ENCODE data around the gene HSP90AB1.
"Not testable (repeated sequence)": the region's sequence is repeated elsewhere in the genome, so short reads cannot be mapped to it uniquely, and the experiment has no call there.

HSP90AB1 gene

DNA sequence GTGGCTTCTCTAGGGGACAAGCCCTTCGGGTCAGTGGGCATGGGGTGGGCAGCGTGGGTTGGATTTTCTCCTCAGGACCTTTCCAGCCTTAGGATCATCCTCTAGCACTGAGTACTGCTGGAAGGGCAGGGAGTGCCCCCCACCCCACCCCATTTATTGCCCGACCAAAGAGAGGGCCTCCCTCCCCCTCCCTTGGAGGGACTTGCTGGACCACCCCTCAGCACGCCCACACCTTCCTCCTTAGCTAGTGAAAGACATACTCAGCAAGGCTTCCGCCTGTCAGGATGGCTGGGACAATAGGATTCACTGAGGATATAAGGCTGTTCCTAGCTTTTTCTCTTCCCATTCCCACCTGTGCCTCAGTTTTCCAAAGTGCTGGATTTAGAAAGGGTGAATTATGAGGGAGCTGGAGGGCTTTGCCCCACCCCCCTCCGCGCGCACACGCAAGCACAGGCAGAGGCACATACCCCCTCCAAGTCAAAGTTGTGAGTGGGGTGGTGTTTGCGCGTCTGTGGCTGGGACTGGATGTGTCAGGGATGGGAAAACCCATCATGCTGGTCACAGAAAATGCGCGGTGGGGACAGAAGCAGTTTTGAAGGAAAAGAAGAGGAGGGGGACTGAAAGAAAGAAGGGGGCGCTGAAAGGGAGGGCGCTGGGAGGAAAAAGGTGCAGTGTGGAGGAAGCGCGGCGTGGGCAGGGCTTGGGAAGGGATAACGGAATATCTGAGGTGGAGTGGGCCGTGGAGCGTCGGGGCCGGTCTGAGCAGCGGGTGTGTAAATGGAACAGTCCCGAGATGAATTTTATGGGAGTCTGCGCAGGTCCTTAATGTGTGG lies 24.2 kb upstream of the HSP90AB1 start:
- DNase-seq (ENCODE audit: low read depth in 2 of 2) = no peak

DNA sequence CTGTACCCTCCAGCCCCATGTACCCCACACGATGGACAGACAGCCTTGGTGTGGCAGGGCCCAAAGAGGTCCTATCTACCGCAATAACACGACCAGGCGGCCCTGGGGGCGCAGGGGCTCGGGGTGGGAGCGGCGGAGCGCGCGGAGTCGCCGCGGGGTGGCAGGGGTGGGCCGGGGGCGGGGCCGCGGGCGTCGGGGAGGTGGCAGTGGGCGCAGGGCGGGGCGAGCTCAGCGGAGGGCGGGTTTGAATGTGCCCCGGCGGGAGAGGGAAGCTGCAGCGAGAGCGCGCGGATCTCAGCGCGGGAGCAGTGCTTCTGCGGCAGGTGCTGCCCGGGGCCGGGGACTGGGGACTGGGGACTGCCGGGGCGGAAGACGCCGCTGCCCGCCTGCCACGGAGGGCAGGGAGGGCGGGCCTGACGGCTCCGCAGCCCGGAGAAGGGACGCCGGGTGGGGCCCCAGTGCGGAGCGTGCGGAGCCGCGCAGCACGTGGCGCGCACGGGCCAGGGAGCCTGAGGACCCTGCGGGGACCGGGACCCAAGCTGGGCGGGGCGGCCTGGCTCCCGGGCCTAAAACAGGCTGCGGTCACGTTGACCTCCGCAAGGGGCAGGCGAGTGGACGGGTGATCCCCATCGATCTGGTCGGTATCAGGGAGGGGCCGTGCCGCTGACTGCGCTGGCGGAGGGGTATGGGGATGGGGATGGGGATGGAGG lies 23.4 kb upstream of the HSP90AB1 start, which contains the start of gene SLC29A1:
Gene SLC29A1, plus strand, starts transcription at position 277 of the 710 bp plus-strand sequence. CDS start 3,719 bp downstream, outside the sequence.
- DNase-seq (ENCODE audit: low read depth in 2 of 2) = peak; percentile 82 to 87

DNA sequence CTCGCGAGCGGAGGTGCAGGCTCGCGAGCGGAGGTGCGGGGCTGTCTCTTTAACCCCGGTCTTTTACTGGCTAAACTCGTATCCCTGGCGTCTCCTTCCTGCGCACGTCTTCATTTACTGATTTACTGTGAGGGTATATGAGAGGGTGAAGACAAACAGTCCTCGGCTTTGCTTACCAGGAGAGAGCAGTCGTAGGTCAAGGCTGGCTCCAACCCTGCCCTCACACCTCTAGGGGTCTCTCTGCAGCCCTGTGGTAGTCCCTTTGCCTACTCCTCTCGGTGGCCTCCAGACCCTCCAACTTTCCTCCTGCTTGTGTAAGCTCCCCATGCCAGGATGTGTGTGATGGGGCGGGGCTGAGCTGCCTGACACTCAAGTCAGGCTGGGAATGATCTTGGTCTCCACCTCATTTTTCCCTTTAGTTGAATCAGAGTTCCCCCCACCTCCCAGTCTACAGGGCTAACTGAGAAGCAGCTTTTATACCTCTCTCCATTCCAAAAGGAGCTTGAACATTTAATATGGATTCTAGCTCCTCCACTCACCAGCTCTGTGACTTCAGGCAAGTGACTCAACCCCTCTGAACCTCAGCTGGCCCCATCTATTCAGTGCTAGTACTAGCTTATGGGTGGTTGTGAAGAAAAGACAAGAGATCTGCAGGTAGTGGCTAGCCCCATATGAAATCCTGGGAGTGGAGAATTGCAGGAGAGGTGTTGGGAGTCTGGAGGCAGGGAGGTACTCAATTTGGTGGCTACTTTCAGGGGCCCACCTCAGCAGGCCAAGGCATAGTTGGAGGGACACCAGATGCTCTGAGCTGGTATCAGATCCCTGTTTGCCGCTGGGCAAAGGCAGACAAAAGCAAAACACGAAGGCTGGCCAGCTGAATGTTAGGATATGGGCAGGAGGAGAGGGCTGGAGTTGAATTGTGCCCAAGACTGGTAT lies 22.6 kb upstream of the HSP90AB1 start:
- no peak for DNase-seq (ENCODE audit: low read depth in 2 of 2)

DNA sequence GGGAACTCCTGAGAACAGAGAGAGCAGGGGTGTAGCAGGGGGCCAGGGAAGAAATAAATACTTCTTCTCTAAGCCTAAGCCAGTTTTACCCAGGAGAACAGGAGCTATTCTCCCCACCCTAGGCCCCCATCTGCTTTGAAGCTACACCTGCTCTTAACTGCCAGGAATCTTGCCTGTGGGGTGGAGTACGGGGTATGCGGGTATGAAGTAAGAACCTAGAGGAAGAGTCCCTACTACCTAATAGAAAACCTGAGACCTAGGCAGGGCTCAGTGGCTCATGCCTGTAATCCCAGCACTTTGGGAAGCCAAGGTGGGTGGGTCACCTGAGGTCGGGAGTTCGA lies 22.0 kb upstream of the HSP90AB1 start:
- no peak for DNase-seq (ENCODE audit: low read depth in 2 of 2)

DNA sequence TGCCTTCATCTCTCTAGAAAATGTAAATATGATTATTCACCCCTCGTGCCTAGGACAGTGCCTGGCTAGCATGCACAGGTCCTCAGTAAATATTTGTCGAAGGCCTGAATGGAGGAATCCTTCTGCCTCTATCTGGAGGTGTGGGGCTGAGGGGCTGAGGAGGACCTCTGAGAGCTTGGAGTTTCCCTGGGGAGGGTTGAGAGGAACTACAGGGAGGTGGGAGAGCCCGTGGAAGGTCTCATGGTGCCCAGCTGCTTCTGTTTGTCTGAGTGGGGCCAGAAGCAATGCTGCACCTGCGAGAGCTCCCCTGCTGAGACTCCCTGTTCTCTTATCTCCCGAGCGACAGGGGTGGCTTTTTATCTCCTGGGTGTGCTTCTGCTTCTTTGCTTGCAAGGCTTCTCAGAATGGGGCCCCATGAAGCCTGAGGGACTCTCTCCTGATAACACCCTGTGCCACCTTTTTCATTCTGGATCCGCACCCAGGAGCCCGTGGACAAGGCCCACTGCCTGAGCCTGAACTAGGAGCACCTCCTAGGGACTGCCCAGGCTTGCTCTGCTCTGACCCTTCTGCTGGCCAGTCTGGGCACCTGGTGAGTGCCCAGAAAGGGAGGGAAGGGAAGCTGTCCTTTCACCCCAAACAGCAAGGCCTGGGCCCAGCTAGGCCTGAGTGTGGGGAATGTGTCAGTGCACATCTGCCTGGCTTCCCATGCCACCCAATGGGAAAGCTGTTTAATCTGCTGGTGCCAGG lies 21.1 kb upstream of the HSP90AB1 start:
- no peak for DNase-seq (ENCODE audit: low read depth in 2 of 2)

DNA sequence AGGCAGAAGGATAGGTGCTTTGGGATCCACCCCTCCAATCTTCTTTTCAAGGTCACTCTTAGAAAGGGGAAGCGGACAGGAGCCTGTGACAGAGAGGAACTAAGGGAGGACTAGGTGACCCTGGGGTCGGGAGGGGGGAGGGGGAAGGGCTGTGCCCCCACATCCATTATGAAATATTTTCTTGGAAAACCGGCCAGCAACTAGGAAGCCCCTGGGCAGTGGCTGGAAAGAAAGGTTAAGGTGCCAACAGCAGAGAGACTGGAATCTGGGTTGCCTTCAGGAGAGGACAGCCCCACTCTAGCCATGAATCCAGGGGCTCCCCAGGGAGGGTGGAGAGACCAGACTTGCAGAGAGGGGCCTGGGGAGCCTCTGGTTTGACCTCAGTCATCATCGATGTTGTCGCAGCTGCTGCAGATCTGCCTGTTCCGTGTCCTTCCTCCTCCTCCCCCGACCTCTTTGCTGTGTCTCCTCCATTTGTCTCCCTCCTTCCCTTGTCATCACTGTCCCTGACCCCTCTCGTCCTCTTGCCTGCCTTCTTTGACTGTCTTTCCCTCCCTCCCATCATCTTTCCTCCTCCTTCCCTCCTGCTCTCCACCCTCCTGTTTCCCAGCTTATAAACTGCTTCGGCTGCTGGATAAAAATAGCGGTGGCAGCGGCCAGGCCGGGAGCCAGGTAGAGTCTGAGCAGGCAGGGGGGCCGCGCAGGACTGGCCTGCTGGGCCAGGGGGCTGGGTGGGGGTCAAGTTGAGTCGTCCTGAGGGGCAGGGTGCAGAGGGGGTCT lies 20.3 kb upstream of the HSP90AB1 start:
- DNase-seq (ENCODE audit: low read depth in 2 of 2) = no peak

DNA sequence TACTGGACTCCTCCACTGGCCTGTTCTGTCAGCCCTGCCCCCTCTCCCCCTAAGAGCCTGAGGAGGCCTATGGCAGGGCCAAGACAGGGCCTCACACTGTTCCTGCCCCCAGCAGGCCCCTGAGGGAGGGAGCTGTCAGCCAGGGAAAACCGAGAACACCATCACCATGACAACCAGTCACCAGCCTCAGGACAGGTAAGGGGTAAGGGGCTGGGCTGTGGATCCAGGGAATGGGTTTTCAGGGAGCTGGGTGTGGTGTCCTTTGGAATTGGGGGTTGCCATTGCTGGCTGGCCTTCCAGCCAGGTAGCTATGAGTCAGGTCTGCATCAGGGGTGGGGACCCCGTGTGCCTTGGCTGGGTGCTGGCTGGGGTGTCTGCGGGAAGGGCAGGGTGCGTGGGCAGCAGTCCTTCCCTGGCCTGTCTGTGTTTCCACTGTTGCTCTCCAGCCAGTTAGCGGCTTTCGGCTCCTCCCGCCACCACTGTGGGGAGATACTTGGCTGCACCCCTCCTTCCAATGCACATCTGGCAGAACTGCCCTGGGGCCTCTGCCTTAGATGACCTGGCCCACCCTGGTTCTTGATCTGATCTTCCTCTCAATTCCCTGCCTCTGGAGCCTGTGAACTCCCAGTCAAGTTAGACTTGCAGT lies 19.6 kb upstream of the HSP90AB1 start:
- DNase-seq (ENCODE audit: low read depth in 2 of 2) = no peak

DNA sequence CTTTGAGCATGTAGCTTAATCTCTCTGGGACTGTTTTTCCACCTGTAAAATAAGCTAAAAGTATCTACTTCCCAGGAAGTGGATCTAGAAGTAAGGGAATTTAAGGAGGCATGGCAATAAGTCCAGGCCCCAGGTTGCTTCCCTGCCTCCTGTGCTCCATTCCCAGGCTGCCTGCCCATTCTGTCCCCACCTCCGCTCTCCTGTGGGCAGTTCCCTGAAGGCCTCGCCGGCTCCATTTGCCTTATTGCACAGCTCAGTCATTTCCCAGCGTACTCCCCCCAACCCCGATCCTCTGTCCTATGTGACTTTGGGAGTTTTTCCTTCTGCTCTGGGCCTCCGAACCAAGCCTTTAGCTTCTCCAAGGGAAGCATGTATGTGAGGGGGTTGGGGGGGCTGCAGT lies 18.9 kb upstream of the HSP90AB1 start:
- DNase-seq (ENCODE audit: low read depth in 2 of 2) = no peak

DNA sequence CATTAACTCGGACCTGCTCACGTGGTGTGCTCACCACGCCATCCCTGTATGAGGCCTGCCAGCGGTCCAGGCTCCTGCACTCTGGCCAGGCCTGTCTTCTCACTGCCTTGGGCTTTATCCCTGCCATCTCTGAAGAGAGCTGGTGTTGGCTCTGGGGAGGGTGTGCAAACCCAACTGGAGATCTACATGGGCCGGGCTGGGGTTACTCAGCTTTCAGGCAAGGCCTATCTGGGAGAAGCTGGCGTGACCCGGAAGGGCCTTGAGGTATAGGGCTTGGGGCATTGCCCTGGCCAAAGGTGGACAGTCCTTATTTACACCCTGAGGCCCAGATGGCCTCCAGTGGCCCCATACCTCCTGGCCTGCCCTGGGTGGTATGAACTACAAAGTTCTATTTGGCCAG lies 18.5 kb upstream of the HSP90AB1 start:
- no peak for DNase-seq (ENCODE audit: low read depth in 2 of 2)

DNA sequence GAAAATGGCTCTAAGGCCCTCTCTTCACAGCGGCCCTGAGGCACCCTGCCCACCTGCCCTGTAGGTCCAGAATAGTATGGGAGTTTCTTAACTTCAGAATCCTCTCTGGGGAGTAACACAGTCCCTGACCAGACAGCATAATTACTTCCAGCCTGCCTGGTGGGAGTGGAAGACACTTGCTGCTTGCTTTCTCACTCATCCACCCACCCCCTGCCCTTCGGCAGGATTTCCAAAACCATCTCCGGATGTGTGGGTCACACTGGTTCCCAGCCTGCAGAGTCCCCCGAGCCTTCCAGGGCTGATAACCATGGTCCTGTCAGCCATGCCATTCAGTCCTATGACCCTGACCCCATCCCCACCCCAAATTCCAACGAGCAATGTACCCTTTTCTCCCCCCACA lies 18.1 kb upstream of the HSP90AB1 start:
- no peak for DNase-seq (ENCODE audit: low read depth in 2 of 2)

DNA sequence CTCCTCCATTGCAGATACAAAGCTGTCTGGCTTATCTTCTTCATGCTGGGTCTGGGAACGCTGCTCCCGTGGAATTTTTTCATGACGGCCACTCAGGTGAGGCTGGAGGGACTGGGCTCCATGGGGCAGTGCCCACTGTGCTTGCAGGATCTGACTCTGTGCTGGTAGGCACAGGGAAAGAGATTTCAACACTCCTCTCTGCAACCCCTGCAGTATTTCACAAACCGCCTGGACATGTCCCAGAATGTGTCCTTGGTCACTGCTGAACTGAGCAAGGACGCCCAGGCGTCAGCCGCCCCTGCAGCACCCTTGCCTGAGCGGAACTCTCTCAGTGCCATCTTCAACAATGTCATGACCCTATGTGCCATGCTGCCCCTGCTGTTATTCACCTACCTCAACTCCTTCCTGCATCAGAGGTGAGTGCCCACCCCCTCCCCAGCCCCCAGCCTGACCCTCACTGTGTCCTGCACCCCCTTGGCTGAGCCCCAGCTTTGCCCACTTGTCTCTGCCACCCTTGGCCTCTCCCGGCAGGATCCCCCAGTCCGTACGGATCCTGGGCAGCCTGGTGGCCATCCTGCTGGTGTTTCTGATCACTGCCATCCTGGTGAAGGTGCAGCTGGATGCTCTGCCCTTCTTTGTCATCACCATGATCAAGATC lies 17.4 kb upstream of the HSP90AB1 start:
- DNase-seq (ENCODE audit: low read depth in 2 of 2) = no peak

DNA sequence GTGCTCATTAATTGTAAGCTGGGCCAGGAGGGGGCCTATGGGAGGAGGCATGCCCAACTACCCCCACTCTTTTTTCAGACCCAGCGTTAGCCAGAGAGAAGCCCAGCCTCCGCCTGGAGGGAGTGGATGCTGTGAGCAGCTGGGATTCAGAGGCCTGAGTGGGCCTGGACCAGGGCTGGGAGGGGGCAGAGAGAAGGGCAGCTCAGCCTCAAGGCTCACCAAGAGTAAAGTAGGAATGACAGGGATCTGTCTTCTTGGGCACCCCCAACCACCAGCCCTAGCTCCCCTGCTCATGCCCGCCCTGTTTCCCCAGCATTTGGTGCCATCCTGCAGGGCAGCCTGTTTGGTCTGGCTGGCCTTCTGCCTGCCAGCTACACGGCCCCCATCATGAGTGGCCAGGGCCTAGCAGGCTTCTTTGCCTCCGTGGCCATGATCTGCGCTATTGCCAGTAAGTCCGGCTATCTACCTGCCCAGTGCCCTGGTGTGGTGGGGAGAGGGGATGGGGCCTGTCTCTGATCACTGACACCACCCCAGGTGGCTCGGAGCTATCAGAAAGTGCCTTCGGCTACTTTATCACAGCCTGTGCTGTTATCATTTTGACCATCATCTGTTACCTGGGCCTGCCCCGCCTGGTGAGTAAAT lies 16.7 kb upstream of the HSP90AB1 start:
- no peak for DNase-seq (ENCODE audit: low read depth in 2 of 2)

DNA sequence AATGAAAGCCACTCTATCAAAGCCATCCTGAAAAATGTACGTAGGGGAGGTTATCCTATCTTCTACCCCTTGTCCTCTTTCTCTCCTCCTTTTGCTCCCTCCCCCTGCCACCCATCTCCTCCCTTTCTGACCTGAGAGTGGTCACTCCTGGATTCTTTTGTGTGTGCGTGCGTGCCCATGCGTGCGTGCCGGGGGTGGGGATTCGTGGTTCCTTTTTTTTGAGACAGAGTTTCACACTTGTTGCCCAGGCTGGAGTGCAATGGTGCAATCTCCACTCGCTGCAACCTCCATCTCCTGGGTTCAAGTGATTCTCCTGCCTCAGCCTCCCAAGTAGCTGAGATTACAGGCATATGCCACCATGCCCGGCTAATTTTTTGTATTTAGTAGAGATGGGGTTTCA lies 15.5 kb upstream of the HSP90AB1 start:
- DNase-seq (ENCODE audit: low read depth in 2 of 2) = not testable (repeated sequence)

DNA sequence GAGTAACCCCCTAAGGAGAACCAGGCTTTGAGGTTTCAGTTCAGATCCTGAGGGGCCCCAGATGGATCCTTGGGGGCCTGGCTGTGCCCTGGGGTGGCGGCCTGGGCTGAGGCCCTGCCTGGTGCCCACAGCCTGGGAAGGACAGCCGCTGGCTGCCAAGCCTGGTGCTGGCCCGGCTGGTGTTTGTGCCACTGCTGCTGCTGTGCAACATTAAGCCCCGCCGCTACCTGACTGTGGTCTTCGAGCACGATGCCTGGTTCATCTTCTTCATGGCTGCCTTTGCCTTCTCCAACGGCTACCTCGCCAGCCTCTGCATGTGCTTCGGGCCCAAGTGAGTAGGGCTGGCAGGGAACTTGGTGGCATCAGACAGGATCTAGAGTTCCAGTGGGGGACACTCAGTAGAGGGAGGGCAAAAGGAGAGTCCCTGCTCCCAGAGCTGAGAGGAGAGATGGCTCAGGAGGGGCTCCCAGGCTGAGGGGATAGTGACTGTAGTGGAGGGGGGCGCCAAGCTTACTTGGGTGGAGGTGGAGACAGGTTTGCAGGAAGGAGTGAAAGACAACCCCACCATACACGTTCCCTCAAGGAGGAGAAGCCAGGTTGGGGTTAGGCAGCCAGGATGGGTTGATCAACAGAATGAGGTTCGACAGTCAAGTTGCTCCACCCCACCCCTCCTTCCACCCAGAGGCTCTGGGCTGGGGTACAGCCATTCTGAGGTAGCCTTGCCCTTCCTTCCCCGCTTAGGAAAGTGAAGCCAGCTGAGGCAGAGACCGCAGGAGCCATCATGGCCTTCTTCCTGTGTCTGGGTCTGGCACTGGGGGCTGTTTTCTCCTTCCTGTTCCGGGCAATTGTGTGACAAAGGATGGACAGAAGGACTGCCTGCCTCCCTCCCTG lies 14.0 kb upstream of the HSP90AB1 start:
- DNase-seq (ENCODE audit: low read depth in 2 of 2) = no peak

DNA sequence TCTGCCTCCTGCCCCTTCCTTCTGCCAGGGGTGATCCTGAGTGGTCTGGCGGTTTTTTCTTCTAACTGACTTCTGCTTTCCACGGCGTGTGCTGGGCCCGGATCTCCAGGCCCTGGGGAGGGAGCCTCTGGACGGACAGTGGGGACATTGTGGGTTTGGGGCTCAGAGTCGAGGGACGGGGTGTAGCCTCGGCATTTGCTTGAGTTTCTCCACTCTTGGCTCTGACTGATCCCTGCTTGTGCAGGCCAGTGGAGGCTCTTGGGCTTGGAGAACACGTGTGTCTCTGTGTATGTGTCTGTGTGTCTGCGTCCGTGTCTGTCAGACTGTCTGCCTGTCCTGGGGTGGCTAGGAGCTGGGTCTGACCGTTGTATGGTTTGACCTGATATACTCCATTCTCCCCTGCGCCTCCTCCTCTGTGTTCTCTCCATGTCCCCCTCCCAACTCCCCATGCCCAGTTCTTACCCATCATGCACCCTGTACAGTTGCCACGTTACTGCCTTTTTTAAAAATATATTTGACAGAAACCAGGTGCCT lies 13.3 kb upstream of the HSP90AB1 start:
- DNase-seq (ENCODE audit: low read depth in 2 of 2) = no peak

DNA sequence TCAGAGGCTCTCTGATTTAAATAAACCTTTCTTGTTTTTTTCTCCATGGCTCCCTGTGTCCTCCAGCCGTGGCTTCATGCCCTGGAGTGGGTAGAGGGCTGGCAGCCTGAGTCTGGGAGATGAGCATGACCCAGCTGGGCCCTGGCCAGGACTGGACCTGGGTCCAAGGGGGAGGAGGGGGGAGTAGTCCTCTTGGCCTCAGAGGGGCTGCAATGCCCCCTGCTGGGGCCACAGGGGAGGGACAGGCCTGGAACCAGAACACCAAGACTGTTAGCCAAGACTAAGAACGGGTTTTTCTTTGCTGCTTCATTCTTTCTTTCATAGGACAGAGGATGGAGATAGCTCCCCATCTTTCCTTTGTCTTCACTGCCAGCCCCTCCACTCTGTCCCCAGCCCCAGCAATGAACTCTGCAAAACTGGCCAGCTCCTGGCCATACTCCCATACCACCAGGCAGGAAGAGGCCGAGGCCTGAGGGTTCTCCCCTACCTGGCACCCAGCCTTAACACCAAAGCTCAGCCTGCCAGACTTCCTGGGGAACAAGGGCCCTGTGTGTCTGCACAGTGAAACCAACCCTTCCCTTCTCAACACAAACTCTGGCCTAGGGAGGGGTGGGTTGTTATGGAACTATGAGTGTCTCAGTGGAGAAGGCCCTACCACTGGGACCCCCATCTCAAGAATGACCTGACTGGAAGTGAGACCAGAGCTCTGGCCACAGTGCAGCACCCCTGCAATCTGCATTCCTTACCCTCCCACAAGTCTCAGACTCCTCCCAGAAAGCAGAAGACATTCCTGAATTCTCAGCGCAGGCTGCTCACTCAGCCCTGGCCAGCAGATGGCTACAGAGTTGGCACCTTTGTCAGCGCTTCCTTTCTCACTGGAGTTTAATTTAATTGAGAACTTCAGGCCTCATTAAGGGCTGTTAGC lies 12.5 kb upstream of the HSP90AB1 start:
- DNase-seq (ENCODE audit: low read depth in 2 of 2) = no peak

DNA sequence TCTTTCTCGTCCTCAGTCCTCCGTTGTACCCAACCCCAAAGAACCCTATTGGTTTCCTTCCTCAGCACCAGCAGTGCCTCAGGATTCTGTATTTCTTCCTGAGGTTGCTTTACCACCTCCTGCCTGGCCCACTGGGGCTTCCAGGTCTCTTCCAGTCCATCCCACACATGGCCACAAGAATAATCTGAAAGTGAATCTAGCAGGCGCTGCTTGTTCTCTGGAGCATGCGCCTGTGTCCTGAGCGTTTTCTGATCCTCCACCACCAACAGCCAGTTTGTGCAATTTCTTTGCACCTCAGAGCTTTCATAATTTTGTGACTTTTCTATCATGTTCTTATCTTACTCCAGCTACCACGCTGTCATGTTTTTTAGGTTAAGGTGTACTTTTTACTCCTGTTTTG lies 11.6 kb upstream of the HSP90AB1 start:
- no peak for DNase-seq (ENCODE audit: low read depth in 2 of 2)

All from stimulated activated CD4-positive, alpha-beta T cell treated with anti-CD3 and anti-CD28 coated beads, Interleukin-1b, Interleukin-23, amount 100 ng/mL, for 4 hours (primary cell).